KMS-11 (cell line): ENCODE results near the gene DCLK3.

ENCODE experiments used
- H2AFZ ChIP-seq: fragments of 200-600 bp; sonication (generic); 2 replicates; pipeline ENCODE4 v1.6.1; 2016; ENCODE audit warnings: antibody characterized with exemption, mixed run types, low read depth
- H3K27ac ChIP-seq: fragments of 200-600 bp; sonication (generic); 2 replicates; pipeline ENCODE4 v1.6.1; 2016; ENCODE audit warnings: mild to moderate bottlenecking, mixed run types
- H3K27me3 ChIP-seq: fragments of 200-600 bp; sonication (generic); 2 replicates; pipeline ENCODE4 v1.6.1; 2017; ENCODE audit warnings: mild to moderate bottlenecking, low read depth, mixed run types, moderate library complexity; ENCODE audit not compliant: insufficient read depth
- H3K36me3 ChIP-seq: fragments of 200-600 bp; sonication (generic); 2 replicates; pipeline ENCODE4 v1.6.1; 2017; ENCODE audit warnings: mild to moderate bottlenecking, mixed run types; ENCODE audit not compliant: insufficient read depth
- H3K4me1 ChIP-seq: fragments of 200-600 bp; sonication (generic); 2 replicates; pipeline ENCODE4 v1.6.1; 2016; ENCODE audit warnings: mild to moderate bottlenecking, low read depth, mixed run types; ENCODE audit not compliant: poor library complexity, severe bottlenecking
- H3K4me2 ChIP-seq: fragments of 200-600 bp; sonication (generic); 2 replicates; pipeline ENCODE4 v1.7.0; 2016; ENCODE audit warnings: mild to moderate bottlenecking, mixed run types
- H3K4me3 ChIP-seq: fragments of 200-600 bp; sonication (generic); IDR thresholded peaks from 2 replicates; pipeline ENCODE4 v1.6.1; 2017; ENCODE audit warnings: low read depth, low read length, mixed read lengths; ENCODE audit not compliant: insufficient read depth
- H3K79me2 ChIP-seq: fragments of 200-600 bp; sonication (generic); 2 replicates; pipeline ENCODE4 v1.6.1; 2016; ENCODE audit warnings: low read depth, mixed run types; ENCODE audit not compliant: insufficient read depth
- H3K9ac ChIP-seq: fragments of 200-600 bp; sonication (generic); 2 replicates; pipeline ENCODE4 v1.6.1; 2016; ENCODE audit warnings: mild to moderate bottlenecking, mixed run types
- H4K20me1 ChIP-seq: fragments of 200-600 bp; sonication (generic); 2 replicates; pipeline ENCODE4 v1.6.1; 2016; ENCODE audit warnings: mild to moderate bottlenecking, mixed run types; ENCODE audit not compliant: insufficient read depth
- CTCF ChIP-seq: fragments of 200-600 bp; sonication (generic); conservative IDR thresholded peaks from 2 replicates; pipeline ENCODE4 v1.6.1; 2017; ENCODE audit warnings: low read depth, mild to moderate bottlenecking, antibody characterized with exemption, low read length, moderate library complexity, mixed read lengths

DCLK3 gene

GRCh38 chr3:36713904-36714303 is 50.4 kb downstream of the DCLK3 start:
- TF ChIP-seq CTCF: no peak
- Histone ChIP-seq H3K79me2 (no peaks in the 10 kb centered on the region), H3K27me3 (no peaks in the 10 kb centered on the region), H3K36me3 (no peaks in the 10 kb centered on the region), H3K4me3 (no peak overlapping the region), H4K20me1 (no peaks in the 10 kb centered on the region), H2AFZ (no peak overlapping the region), H3K4me1 (no peaks in the 10 kb centered on the region), H3K4me2 (no peak overlapping the region), H3K27ac (no peak overlapping the region), H3K9ac (no peak overlapping the region)

GRCh38 chr3:36710606-36711005 is 53.7 kb downstream of the DCLK3 start:
- Histone ChIP-seq H2AFZ (no peak overlapping the region), H3K36me3 (no peaks in the 10 kb centered on the region), H3K27ac (no peak overlapping the region), H3K4me2 (no peak overlapping the region), H3K4me3 (no peak overlapping the region), H4K20me1 (no peaks in the 10 kb centered on the region), H3K9ac (no peak overlapping the region), H3K27me3 (no peaks in the 10 kb centered on the region), H3K79me2 (no peaks in the 10 kb centered on the region), H3K4me1 (no peaks in the 10 kb centered on the region)
- no peak for TF ChIP-seq CTCF

GRCh38 chr3:36709826-36710365 is 54.5 kb downstream of the DCLK3 start:
- no peak overlapping the region for H3K4me3 ChIP-seq
- no peak overlapping the region for H3K4me2 ChIP-seq
- H3K27me3 ChIP-seq: no peaks in the 10 kb centered on the region
- no peak overlapping the region for H3K9ac ChIP-seq
- no peaks in the 10 kb centered on the region for H4K20me1 ChIP-seq
- H3K79me2 ChIP-seq: no peaks in the 10 kb centered on the region
- no peaks in the 10 kb centered on the region for H3K4me1 ChIP-seq
- no peaks in the 10 kb centered on the region for H3K36me3 ChIP-seq
- no peak overlapping the region for H2AFZ ChIP-seq
- no peak for TF ChIP-seq CTCF
- no peak overlapping the region for H3K27ac ChIP-seq

GRCh38 chr3:36709281-36709680 is 55.1 kb downstream of the DCLK3 start:
- Histone ChIP-seq H3K27ac (no peak overlapping the region), H3K9ac (no peak overlapping the region), H3K36me3 (no peaks in the 10 kb centered on the region), H4K20me1 (no peaks in the 10 kb centered on the region), H3K4me2 (no peak overlapping the region), H3K79me2 (no peaks in the 10 kb centered on the region), H3K4me3 (no peak overlapping the region), H3K4me1 (no peaks in the 10 kb centered on the region), H2AFZ (no peak overlapping the region), H3K27me3 (no peaks in the 10 kb centered on the region)
- TF ChIP-seq CTCF: no peak
